ENCODE data around the gene ANLN. TPM values are rescaled to one million over a fixed set of nuclear protein-coding genes. Genes with fewer than 3 reads are reported as not detected.

Gene ANLN
- total and polyA plus RNA-seq, 3 donors from 2014 or later = 17.3 to 35.5 (median 17.6) TPM

- DNase-seq = no peak
- H3K4me1 ChIP-seq = no peaks in the 10 kb centered on the region
- H3K27me3 ChIP-seq = no peaks in the 10 kb centered on the region
- TF ChIP-seq, protein P1, sequence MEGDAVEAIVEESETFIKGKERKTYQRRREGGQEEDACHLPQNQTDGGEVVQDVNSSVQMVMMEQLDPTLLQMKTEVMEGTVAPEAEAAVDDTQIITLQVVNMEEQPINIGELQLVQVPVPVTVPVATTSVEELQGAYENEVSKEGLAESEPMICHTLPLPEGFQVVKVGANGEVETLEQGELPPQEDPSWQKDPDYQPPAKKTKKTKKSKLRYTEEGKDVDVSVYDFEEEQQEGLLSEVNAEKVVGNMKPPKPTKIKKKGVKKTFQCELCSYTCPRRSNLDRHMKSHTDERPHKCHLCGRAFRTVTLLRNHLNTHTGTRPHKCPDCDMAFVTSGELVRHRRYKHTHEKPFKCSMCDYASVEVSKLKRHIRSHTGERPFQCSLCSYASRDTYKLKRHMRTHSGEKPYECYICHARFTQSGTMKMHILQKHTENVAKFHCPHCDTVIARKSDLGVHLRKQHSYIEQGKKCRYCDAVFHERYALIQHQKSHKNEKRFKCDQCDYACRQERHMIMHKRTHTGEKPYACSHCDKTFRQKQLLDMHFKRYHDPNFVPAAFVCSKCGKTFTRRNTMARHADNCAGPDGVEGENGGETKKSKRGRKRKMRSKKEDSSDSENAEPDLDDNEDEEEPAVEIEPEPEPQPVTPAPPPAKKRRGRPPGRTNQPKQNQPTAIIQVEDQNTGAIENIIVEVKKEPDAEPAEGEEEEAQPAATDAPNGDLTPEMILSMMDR (IDR thresholded peaks at IDR 0.05) = no peak
- TF ChIP-seq POLR2A (IDR thresholded peaks at IDR 0.05) = no peak
- 95 to 97% methylated on average over 1 of the region's 1 CpG for WGBS, 2 donors
- no peaks in the 10 kb centered on the region for H3K9me3 ChIP-seq
- H3K27ac ChIP-seq = no peak overlapping the region
- no peaks in the 10 kb centered on the region for H3K36me3 ChIP-seq (ENCODE audit: low read depth, missing control alignments)
- intact Hi-C loops (cut with DNase I; ENCODE audit: low total_unique reads) = no loop called here
- H3K4me3 ChIP-seq = no peak overlapping the region
Measured at GRCh38 chr7:36409180-36409579, 19.5 kb downstream of the ANLN start.

GRCh38 chr7:36415144-36415543 lies 25.5 kb downstream of the ANLN start:
- no peak for TF ChIP-seq POLR2A (IDR thresholded peaks at IDR 0.05)
- TF ChIP-seq, protein P1 (IDR thresholded peaks at IDR 0.05) = no peak
- WGBS, 2 donors = 61 to 71% methylated on average over 2 of the region's 2 CpGs
- H3K27ac ChIP-seq = no peak overlapping the region

DNA sequence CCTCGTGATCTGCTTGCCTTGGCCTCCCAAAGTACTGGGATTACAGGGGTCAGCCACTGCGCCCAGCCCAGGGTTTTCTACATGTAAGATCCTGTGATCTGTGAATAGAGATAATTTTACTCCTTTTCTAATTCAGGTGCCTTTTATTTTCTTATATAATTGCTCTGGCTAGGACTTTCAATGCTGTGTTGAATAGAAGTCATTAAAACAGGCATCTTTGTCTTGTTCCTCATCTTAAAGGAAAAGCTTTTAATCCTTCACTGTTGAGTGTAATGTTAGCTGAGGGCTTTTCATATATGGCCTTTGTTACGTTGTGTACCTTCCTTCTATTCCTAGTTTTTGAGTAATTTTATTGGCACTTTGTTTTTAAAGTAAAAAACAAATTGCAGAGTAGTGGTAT lies 26.6 kb downstream of the ANLN start:
- Histone ChIP-seq H3K27ac (no peak overlapping the region), H3K4me3 (no peak overlapping the region), H3K27me3 (no peaks in the 10 kb centered on the region), H3K36me3 (ENCODE audit: low read depth, missing control alignments) (no peaks in the 10 kb centered on the region), H3K4me1 (no peaks in the 10 kb centered on the region), H3K9me3 (no peaks in the 10 kb centered on the region)
- no peak for DNase-seq
- TF ChIP-seq, protein P1 (IDR thresholded peaks at IDR 0.05) = no peak
- no peak for TF ChIP-seq POLR2A (IDR thresholded peaks at IDR 0.05)
- 91 to 99% methylated on average over 3 of the region's 3 CpGs for WGBS, 2 donors
- intact Hi-C loops (cut with DNase I; ENCODE audit: low total_unique reads) = no loop called here

More at GRCh38 chr7:36415144-36415543, 25.5 kb downstream of the ANLN start:
- intact Hi-C loops (cut with DNase I; ENCODE audit: low total_unique reads) = no loop called here
- H3K27me3 ChIP-seq = no peaks in the 10 kb centered on the region
- H3K36me3 ChIP-seq (ENCODE audit: low read depth, missing control alignments) = no peaks in the 10 kb centered on the region
- no peak overlapping the region for H3K4me3 ChIP-seq
- DNase-seq = no peak
- H3K9me3 ChIP-seq = no peaks in the 10 kb centered on the region
- no peaks in the 10 kb centered on the region for H3K4me1 ChIP-seq

DNA sequence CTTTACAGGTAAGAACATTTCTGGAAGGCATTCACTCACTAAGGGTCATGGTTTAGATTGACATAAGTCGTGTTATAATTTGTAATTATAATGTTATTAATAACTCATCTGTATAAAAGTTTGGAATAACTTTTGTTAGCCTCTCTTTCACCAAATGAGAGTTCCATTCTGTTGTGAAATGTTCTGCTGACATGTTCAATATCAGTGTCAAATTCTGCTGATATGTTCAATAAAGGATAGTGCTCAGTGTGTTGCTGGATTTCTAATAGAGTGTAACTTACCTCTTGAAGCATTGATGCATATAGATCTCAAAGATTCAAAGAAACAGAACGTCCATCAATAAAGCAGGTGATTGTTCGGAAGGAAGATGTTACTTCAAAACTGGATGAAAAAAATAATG lies 30.6 kb downstream of the ANLN start:
- H3K27ac ChIP-seq = no peak overlapping the region
- intact Hi-C loops (cut with DNase I; ENCODE audit: low total_unique reads) = no loop called here
- no peaks in the 10 kb centered on the region for H3K4me1 ChIP-seq
- DNase-seq = no peak
- H3K9me3 ChIP-seq = no peaks in the 10 kb centered on the region
- TF ChIP-seq POLR2A (IDR thresholded peaks at IDR 0.05) = no peak
- TF ChIP-seq, protein P1 (IDR thresholded peaks at IDR 0.05) = no peak
- H3K36me3 ChIP-seq (ENCODE audit: low read depth, missing control alignments) = no peaks in the 10 kb centered on the region
- WGBS, 2 donors = 90 to 92% methylated on average over 3 of the region's 3 CpGs
- H3K4me3 ChIP-seq = no peak overlapping the region
- no peaks in the 10 kb centered on the region for H3K27me3 ChIP-seq

DNA sequence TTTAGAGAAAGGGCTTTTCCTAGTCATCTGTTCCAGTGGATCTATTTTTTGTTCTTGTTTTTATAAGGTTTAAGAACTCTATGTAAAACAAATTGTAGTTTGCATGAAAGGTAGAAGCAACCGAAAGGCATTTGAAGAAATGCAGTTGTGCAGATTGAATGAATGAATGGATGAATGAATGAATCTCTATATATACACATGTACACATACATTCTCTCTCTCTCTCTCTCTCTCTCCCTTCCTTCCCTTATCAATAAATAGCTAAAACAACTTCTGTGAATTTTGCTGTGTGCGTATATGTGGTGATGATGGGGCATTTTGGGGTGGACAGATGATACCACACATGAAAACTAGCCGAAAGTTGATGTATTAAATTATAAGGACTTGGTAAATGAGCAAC lies 32.4 kb downstream of the ANLN start:
- H3K36me3 ChIP-seq (ENCODE audit: low read depth, missing control alignments) = no peaks in the 10 kb centered on the region
- 96 to 98% methylated on average over 3 of the region's 3 CpGs for WGBS, 2 donors
- TF ChIP-seq, protein P1 (IDR thresholded peaks at IDR 0.05) = no peak
- no peak for TF ChIP-seq POLR2A (IDR thresholded peaks at IDR 0.05)
- H3K27ac ChIP-seq = no peak overlapping the region
- intact Hi-C loops (cut with DNase I; ENCODE audit: low total_unique reads) = no loop called here
- DNase-seq = no peak
- H3K27me3 ChIP-seq = no peaks in the 10 kb centered on the region
- H3K9me3 ChIP-seq = no peaks in the 10 kb centered on the region
- H3K4me1 ChIP-seq = no peaks in the 10 kb centered on the region
- H3K4me3 ChIP-seq = no peak overlapping the region
